Kidney capillary endothelial cell (primary cell): Measurements from ENCODE around the gene KCNIP4.
"Not testable (repeated sequence)": the region's sequence is repeated elsewhere in the genome, so short reads cannot be mapped to it uniquely, and the experiment has no call there.

ENCODE experiments used
- DNase-seq: peaks from one replicate; pipeline ENCODE4 v3.0.0-alpha.2; 2018; ENCODE audit warnings: low spot score

Gene KCNIP4

DNA sequence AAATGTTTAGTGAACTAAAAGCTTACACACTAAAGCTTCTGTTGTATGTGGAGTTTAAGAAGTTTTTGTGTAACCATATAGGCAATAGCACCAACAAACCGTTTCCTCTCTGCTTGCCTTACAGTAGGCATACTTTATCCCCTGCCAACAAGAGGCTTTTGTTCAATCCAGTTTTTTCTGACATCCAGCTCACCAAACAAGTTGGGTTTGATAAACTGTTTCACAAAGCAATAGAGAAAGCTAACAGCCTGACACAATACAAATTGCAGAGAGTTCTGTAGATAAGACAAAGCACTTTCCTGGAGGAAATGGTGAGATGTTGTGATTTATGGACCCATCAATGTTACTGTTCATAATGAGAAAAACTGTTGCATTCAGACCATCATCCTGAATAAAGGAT is 1194.5 kb downstream of the KCNIP4 start:
- DNase-seq, result no peak

DNA sequence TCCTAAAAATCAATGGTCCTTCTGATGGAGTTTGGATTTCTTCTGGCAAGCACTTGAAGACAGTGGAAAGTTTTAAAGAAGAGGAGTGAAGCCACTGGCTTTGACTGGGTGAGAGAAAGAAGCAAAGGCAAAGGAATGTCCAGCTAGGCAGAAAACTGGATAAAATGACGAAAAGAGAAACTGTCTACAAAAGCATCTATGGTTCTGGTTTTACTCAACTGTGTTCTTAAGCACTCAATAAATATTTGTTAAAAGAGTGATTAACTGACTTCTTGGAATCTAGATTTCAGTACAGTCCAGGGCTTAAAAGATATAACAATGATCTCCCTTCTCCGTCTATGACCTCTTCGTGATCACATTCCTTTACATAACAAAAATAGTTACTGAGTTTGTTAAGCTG is 1195.9 kb downstream of the KCNIP4 start:
- no peak for DNase-seq

DNA sequence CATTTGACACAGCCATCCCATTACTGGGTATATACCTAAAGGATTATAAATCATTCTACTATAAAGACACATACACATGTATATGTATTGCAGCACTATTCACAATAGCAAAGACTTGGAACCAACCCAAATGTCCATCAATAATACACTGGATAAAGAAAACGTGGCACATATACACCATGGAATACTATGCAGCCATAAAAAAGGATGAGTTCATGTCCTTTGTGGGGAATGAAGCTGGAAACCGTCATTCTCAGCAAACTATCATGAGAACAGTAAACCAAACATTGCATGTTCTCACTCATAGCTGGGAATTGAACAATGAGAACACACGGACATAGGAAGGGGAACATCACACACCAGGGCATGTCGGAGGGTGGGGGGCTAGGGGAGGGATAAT is 1202.6 kb downstream of the KCNIP4 start:
- DNase-seq, result not testable (repeated sequence)

DNA sequence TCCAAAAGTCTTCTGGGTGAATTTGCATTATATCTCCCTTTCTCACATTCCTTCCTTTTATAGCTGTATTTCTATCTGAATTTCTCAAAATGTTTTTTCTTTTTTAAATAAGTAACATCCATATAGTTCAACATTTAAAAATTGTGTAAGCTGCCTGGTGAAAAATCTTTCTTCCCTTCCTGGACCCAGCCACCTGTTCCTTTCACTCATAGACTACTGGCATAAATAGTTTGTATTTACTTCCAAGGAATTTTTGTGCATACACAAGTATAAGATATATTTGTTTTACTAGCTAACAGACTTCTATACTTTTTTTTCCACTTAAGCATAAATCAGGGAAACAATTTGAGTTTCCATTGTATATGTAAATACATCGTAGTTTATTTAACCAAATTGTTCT is 1212.6 kb downstream of the KCNIP4 start:
- DNase-seq, result no peak

DNA sequence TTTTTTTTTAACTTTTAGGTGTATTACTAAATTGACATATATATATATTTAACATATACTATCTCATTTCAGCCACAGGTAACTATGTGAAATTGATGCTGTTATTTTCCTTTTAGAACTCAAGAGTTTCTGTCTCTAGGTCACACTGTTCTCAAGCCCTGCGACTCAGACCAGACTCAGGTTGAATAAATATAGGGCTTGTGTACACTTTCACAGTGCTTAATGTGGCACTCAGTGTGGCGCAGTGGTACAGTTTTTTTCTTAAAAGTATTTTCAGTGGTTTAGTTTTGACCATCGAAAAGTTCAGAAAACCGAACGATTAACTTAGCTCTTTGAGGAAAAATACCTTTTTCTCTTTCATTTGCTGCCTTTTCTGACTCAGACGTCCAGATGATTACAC is 1223.7 kb downstream of the KCNIP4 start:
- no peak for DNase-seq

DNA sequence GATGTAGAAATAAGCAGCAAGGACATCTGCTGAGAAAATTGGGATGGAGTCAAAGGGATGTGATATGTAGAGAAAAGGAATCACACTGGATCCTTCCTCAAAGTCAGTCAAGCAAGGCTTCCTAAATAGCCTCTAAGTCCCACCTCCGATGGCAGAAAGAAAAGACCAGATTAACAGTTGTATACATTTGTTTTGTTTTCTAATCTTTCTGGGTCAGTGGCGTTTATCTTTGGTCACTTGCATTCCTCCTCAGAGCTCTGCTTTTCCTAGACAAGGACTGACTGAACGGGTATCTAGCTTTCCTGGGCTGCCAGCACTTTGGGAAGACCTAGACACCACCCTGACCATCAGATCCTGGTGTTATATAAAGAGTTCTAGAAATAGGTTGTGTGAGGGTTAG is 1225.1 kb downstream of the KCNIP4 start:
- DNase-seq, result no peak

DNA sequence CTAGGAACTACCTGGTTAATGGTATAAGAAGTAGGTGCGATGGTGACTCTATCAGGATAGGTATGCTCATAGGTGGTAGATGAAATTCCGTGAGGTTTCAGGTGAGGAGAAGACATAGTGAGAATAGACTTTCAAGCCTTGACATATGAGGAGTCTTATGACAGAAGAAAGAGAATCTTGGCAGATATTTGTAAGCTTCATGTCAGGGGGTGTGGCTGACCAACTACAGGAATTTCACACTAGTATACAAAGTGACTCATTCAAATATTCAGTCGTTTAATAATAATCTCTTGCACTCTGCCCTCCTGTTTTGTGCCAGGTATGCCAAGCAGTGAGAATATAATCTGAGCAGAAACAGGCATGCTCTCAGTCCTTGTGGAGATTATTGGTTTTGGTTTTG is 1225.6 kb downstream of the KCNIP4 start:
- no peak for DNase-seq

DNA sequence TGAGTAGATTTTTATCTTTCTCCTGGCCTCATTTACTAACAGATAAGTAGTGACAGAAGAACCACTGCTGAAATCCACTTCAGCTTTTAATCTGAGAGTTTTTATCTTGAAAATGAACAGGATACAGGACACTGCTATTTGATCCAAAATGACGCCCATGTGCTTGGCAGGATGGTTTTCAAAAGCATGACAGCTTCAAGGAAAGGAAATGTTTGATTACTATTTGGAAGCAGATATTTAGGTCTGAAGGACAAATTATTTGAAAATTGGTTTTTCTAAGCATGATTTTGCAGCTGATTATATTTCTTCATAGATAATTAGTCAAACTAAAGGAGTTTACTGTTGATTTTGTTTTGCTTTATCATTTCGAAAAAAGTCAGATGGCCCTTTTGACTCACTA is 1237.2 kb downstream of the KCNIP4 start:
- DNase-seq, result no peak

DNA sequence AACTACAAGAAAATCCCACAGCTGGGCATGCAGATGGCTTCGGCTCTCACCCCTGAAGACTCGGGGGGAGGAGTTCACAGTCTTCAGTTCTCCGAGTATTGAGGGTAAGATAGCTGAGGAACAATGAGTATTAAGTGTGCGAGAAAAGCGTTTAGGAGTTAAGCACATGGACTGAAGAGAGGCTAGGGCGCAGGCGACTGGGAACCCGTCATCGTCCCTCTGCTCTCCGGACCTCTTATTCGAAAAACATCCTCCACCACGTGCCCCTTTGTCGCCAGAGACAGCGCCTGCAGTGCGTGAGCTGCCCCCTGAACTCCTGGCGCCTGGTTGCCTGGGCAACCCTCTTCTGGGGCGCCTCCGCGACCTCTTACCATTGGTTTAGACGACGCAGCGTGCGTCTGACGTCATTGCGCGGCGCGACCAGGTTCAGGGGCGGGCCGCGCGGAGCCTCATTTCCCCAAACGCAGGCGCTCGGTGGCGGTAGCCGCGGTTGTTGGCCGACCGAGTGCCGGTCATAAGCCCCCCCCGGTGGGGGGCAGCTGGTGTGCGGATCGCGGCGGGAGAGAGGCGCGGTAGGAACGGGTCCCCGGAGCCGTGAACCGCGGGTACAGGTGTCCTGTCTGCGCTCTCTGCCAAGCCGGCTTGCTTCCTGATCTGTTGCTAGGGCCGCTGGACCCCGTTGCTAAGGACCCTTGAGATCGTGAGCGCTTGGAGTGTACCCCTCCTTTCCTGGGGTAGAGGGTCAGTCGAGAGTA is 1248.4 kb downstream of the KCNIP4 start, which contains the start of gene PACRGL:
PACRGL (plus strand) TSS at position 452 of the 755 bp plus-strand sequence. CDS start 4,024 bp downstream, outside the sequence.
- peak; percentile 93 for DNase-seq

DNA sequence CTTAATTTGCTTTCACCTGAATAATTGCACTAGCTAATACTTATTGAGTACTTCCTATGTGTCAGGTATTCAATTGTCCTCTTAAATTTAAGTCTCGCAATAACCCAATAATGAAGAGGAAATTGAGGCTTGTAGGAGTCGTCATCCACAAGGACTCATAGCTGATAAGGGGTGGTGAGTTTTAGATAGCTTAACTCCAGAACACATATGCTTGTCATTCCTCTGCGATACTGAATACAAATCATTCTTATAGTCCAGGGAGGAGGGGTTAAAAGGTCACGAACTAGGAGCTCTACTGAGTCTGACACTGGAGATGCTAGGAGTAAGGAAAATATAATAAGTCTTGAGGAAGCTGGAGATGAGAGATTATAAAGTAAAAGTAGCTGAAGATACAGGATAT is 1249.8 kb downstream of the KCNIP4 start:
- no peak for DNase-seq

DNA sequence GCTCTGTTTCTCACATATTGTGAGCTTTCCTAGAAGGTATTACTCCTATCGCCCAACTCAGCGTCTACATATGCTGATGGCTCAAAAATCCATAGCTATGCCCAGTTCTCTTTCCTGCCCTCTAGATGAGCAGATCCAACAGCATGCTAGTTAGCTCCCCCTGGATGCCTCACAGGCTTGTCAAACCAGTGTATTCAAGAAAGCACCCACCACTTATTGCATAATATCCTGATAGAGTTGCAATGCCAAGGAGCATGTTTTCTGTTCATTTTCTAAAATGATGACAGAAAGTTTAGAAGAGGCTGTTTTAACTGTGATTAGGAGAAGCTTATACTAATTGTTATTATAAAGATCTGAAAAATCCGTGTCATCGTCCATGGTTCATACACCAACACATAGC is 1250.2 kb downstream of the KCNIP4 start:
- DNase-seq, result no peak

DNA sequence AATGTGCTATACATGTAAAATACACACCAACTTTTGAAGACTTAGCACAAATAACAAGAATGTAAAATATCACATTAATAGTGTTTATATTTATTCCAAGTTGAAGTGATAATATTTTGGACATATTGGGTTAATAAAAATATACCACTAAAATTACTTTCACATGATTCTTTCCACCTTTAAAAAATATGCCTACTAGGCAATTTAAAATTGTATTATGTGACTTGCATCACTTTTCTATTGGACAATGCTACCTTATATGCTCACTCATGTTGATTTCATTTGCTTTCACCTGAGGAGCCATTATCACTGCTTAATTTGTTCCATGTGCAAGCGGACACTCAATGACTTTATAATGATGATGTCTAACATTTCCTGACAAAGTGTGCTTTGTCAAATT is 1251.8 kb downstream of the KCNIP4 start:
- no peak for DNase-seq

DNA sequence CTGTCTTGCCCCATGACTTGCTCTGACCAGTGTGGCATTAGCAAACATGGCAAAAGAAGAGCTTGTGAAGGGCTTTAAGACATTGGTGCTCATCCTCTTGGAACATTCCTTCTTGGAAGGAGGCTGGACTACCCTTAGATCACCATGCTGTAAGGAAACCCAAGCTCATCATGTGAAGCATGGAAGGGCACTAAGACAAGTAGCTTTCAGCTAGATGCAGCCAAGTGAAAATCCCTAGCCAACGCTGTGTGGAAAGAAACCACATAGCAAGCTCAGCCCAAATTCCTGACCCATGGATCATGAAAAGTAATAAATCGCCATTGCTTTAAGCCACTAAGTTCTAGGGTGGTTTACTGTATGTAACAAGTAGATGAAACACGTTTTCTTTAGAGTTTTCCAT is 1260.7 kb downstream of the KCNIP4 start:
- DNase-seq, result no peak

DNA sequence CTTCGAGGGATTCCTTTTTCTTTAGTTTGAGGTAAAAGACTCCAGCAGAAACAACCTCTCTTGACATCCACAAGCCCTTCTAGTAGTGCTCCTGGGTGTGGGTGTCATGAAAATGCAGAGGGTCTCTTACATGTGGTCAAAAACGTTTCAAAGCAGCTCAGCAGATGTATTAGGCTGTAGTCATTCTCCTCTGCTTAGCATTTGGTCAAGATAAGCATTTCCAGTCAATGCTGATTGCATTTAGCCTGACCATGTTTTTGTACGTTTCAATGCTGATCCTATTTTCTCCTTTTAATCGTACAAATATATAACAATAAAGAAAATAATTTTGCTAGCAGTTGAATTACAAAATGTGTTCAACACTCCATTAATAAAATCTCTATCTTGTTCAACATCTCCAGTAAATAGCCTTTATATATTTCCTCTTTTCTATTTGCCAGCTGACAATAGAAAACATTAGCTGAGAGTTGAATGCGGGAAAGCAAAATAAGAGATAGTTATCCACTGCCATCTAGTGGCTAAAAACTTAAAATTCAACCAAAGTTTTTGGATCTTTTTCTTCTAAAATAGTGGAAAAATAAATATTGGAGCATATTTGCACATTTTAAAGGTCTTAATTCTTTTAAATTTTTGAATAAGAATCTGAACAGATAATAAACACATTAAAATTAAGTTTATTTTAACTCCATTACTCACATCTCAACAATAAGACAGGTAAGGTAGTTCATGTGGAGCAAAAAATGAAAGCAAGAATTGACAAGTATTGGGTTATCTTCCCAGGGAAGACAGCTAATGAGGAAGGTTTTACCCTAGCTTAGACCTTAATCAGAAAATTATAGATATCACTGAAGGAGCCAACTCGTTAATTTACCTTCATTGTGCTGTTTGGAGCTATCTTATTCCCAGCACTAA is 1263.5 kb downstream of the KCNIP4 start:
- DNase-seq, result peak; percentile 50

DNA sequence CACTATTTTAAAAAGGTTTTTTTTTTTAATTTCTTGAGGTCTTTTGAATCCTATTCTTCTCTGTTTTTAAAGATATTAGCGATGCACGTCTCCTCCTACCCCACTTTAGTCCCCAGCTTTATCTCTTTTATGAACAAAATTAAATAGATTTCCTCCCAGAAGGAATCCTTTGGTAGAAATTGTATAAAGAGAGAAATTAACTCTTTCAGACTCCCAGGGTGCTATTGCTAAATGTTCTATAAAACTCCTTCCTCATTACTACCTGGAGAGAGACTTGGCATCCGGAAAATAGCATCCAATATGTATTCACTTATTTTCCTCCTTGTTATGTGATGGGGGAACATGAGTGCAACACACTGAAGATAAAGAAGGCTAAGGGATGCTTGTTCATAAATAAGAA is 1264.8 kb downstream of the KCNIP4 start:
- DNase-seq, result no peak

DNA sequence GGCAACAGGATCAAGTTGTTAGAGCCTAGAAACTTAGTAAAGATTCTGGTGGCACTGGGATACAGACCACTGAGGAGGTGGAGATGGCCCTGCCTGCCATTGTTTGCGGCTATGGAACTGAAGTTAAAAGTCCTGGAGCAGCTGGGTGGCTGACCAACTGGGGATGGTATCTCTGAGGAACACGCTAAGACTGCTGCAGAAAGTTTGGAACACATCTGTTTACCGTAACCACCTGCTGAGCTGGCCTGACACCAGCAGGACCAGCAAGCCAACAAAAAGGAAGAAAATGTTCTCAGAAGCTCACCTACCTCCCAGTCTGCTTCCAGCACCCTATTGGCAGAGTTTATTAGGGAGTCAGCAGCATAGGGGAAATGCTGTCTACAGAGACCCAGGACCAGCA is 1265.7 kb downstream of the KCNIP4 start:
- DNase-seq, result no peak

DNA sequence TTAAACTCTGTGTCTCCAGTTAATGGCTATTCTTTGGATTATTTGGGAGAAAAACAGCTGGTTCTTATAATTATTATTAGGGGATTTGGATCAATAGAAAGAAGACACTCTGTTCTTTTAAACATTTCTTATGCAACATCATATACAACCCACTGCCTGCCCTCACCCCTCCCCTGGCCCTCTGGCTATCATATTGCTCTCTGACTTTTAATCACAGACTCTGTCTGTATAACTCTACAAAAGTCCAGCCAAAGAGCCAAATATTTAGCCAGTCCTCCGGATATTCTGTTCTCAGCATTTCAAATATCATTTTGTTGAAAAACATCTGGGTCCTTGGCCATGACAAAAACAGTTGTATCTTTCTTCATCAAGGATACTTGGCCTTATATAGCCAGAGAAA is 1267.3 kb downstream of the KCNIP4 start:
- no peak for DNase-seq

DNA sequence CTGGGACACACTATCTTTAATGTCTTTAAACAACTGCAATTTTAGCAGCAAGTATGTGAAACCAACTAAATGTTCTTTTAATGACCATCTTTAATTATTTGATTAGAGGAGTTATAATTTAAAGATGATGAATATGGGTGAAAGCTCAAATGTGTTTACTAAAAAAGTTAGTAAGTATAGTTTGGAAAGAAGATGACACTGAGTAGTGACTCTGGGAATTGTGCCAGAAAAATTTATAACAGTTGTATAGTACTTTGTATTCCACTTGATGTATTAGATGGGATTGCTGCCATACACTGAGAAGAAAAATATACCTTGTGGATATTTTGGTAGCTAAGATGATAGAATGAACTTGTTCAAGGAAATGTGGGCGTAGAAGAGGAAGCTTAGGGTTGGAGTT is 1267.8 kb downstream of the KCNIP4 start:
- DNase-seq, result no peak

DNA sequence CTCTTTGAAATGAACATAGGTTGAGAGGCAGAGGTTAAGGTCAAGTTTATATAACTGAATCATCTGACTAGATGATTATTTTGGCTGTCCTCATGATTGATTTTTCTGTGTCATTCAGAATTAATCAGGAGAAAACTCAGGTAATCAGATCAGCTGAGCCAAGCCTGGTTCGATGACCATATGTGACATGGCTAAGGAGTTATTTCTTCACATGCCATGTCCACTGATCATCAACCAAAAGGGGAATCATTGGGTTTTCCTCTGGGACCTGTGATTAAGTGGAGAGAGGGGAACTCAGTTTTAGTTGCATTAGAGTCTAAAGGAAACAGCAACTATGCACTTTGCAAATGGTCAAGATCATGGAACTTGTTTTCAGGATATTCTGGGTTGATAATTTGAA is 1268.6 kb downstream of the KCNIP4 start:
- no peak for DNase-seq
